HG03354 (cell line): Measurements from ENCODE around the gene TMEM82.

ENCODE experiments used
- ATAC-seq: cut with Tn5 transposase; IDR thresholded peaks from one replicate; pipeline ENCODE4 v1.9.1; 2021; ENCODE audit warnings: mild to moderate bottlenecking; ENCODE audit not compliant: unreplicated experiment, poor library complexity, severe bottlenecking

TMEM82 gene

DNA sequence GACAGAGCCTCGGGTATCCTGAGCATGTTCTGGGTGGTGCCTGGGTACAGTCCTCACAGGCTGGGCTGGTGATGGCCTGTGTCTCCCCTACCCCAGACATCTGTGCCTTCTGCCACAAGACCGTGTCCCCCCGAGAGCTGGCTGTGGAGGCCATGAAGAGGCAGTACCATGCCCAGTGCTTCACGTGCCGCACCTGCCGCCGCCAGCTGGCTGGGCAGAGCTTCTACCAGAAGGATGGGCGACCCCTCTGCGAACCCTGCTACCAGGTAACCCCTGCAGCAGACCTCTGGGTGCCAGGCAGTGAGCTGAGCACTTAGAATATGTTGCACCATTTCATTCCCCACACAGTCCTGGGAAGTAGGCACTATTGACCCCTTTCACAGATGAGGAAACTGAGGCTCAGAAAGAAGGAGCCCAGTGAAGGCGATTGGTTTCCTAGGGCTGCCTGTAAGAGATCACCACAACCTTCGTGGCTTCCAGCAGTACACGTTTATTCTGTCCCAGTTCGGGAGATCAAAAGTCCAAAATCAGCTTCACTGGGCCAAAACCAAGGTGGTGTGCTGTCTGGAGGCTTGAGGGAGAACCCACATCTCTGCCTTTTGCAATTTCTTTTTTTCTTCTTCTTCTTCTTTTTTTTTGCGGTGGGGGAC, 28.1 kb downstream of the TMEM82 start:
- ATAC-seq = no peak

DNA sequence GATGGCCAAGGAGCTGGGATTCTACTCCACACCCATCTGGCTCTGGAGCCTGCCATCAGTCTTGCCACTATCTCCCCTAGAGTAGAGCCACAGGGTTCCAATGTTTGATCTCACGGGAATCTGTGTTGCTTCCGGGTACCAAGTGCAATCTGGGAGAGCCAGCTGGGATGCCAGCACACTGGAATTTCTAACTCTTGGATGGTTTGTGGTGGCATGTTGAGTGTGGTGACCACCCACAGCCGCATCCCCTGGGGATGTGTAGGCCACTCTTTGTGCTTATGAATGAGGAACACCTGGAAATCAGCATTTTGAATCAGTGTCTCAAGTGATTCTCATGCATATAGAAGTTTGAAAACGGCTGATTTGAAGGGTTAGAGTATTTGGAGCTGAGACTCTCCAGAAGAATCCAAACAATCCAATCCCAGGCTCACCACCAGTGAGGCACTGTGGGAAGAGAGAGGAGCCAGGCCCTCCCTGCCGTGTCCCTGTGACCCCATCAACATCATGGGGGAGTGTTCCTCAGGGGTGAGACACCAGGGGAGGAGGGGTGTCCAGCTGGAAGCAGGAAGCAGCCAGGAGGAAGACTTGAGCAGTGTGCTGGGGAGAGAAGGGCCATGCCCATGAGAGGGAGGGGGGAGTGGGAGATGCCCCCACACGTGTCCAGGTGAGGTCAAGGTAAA, 29.7 kb downstream of the TMEM82 start:
- ATAC-seq = no peak

GRCh38 chr1:15775706-15776105, 33.4 kb downstream of the TMEM82 start:
- no peak for ATAC-seq

DNA sequence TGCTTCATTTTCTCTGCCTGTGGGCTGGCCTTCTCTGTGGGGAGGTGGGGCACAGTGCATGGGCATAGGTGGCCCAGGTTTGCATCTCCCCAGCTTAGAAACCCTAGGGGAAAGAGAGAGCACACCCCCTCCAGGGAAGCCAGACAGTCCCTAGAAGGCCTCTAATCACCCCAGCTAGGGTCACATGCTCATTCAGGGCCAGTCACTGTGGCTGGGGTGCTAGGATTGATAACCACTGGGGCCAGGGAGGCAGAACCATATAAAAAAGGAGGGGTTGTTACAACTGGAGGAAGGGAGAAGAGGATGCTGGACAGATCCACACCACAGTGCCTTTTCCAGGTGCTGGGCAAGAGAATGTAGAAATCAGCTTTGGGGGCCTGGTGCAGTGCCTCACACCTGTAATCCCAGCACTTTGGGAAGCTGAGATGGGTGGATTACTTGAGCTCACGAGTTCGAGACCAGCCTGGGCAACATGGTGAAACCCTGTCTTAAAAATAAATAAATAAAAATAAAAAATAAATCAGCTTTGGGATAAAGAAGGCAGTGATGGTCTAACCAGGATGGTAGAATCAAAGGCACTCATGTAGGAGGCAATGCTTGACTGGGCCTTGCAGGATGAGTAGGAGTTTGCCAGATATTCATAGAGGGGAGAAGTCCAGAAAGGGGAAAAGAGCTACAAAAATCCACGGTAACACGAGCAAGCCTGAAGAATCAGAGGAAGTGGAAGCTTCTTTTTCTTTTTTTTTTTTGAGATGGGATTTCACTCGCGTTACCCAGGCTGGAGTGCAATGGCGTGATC, 35.8 kb downstream of the TMEM82 start:
- no peak for ATAC-seq

- no peak for ATAC-seq
Measured at GRCh38 chr1:15785683-15786082, 43.4 kb downstream of the TMEM82 start.

- ATAC-seq = no peak
Measured at GRCh38 chr1:15786581-15786980, 44.3 kb downstream of the TMEM82 start.

GRCh38 chr1:15788624-15789301, 46.5 kb downstream of the TMEM82 start:
- no peak for ATAC-seq

DNA sequence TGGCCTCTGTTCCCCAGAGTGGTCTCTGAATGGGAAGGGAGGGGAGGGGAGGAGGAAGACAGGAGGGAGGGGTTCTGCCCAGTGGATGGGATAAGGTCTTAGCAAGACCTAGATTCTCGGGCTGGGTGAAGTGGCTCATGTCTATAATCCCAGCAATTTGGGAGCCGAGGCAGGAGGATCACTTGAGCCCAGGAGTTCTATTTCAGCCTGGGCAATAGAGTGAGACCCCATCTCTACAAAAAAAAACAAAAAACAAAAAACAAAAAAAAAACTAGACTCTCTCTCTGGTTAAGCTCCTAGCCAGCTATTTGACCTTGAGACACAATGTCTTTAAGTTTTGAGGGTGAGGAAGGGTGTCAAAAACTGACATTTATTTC, 53.8 kb downstream of the TMEM82 start:
- no peak for ATAC-seq
